ENCODE results near the gene TMA7. TPM values are rescaled to one million over a fixed set of nuclear protein-coding genes. Genes with fewer than 3 reads are reported as not detected.

The TMA7 gene
- polyA plus RNA-seq, 1 donor from 2014 or later, result 1,747 TPM

DNA sequence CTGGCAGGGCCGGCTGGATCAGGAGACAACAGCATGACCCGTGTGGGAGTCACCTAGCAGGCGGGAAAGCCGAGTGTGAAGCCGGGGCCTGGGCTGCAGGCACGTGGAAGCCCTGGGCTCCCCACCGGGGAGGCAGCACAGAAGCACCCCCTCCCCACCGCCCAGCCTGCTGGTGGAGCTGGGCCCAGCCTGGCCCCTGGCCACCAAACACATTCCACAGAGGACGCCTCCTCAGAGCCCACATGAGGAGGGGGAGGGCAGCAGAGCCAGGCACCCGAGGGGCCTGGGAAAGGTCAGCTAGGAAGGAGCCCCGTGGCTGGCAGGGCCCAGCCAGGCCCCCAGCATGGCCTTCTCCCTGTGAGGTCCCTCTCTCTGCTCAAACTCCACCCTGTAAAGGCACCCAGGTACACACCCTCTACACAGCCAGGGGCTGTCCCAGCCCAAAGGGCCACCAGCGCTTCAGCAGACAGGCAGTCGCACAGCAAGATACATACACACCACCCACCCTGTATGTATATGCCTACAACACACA lies 14.7 kb upstream of the TMA7 start:
- peaks cover 3% of the 10 kb centered on the region for H4K20me1 ChIP-seq (ENCODE audit: insufficient read depth)
- H3K4me2 ChIP-seq (ENCODE audit: low read length), result no peak overlapping the region

DNA sequence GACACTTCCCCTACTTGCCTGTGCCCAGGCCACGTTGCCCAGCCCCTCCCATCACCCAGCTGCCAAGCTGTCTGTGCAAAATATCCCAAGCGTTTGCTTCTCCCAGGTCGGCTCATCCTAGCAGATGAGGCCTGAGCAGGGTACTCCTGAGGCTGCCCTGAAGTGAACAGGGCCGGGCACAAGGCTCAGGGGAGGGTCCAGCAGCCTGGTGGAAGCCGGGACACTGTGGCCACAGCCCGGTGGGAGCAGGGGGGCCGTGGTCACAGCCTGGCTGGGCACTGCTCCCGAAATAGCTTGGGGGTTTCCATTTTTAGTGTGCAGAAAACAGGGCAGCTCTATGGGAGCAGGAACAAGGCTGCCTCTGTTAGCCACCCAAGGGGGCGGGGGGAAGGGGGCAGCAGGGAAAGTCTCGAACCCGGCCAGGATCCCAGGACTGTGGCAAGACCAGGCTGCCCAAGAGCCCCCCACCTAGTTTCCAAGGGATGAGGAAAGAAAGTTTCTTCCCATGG lies 13.6 kb upstream of the TMA7 start:
- no peaks in the 10 kb centered on the region for H3K9me2 ChIP-seq (ENCODE audit: insufficient read depth, low read length)
- H3F3A ChIP-seq (ENCODE audit: insufficient read depth, low read length, poor library complexity, severe bottlenecking), result no peaks in the 10 kb centered on the region
- H3K79me2 ChIP-seq (replicated peaks; ENCODE audit: insufficient read depth, low read length), result peaks cover 74% of the 10 kb centered on the region
- no peaks in the 10 kb centered on the region for H3K9me3 ChIP-seq (ENCODE audit: low read length)
- H3K9ac ChIP-seq (ENCODE audit: low read length), result peak overlapping the region; percentile 20
- H4K20me1 ChIP-seq (ENCODE audit: insufficient read depth), result no peaks in the 10 kb centered on the region
- no peaks in the 10 kb centered on the region for H3K27me3 ChIP-seq (ENCODE audit: insufficient read depth, low read depth, low read length)
- H3K4me2 ChIP-seq (ENCODE audit: low read length), result peak overlapping the region; percentile 61
- TF ChIP-seq SMC3 (conservative IDR thresholded peaks at IDR 0.05; ENCODE audit: poor library complexity), result no peak
- TF ChIP-seq TAF1 (IDR thresholded peaks at IDR 0.05; ENCODE audit: low read depth), result no peak
- no peak for TF ChIP-seq RAD21 (conservative IDR thresholded peaks at IDR 0.05)
- H2AFZ ChIP-seq (ENCODE audit: low read depth, low read length), result no peak overlapping the region
- peak overlapping the region; percentile 89 for H3K4me3 ChIP-seq (ENCODE audit: low read length)
- H3K36me3 ChIP-seq (ENCODE audit: insufficient read depth, low read length), result no peaks in the 10 kb centered on the region
- H3K27ac ChIP-seq (ENCODE audit: low read length), result no peak overlapping the region

More for the DNA sequence above, 14.7 kb upstream of the TMA7 start:
- no peak overlapping the region for H2AFZ ChIP-seq (ENCODE audit: low read depth, low read length)
- H3K9ac ChIP-seq (ENCODE audit: low read length), result peak overlapping the region; percentile 20
- H3K4me3 ChIP-seq (ENCODE audit: low read length), result peak overlapping the region; percentile 89
- no peak for TF ChIP-seq SMC3 (conservative IDR thresholded peaks at IDR 0.05; ENCODE audit: poor library complexity)
- no peak for TF ChIP-seq TAF1 (IDR thresholded peaks at IDR 0.05; ENCODE audit: low read depth)
- TF ChIP-seq EP300 (conservative IDR thresholded peaks at IDR 0.05; ENCODE audit: poor library complexity, severe bottlenecking), result no peak
- TF ChIP-seq RAD21 (conservative IDR thresholded peaks at IDR 0.05), result no peak
- no peaks in the 10 kb centered on the region for H3F3A ChIP-seq (ENCODE audit: insufficient read depth, low read length, poor library complexity, severe bottlenecking)
- peaks cover 74% of the 10 kb centered on the region for H3K79me2 ChIP-seq (replicated peaks; ENCODE audit: insufficient read depth, low read length)
- H3K36me3 ChIP-seq (ENCODE audit: insufficient read depth, low read length), result no peaks in the 10 kb centered on the region
- H3K27ac ChIP-seq (ENCODE audit: low read length), result no peak overlapping the region
- H3K9me3 ChIP-seq (ENCODE audit: low read length), result no peaks in the 10 kb centered on the region
- no peaks in the 10 kb centered on the region for H3K27me3 ChIP-seq (ENCODE audit: insufficient read depth, low read depth, low read length)
- H3K9me2 ChIP-seq (ENCODE audit: insufficient read depth, low read length), result no peaks in the 10 kb centered on the region

DNA sequence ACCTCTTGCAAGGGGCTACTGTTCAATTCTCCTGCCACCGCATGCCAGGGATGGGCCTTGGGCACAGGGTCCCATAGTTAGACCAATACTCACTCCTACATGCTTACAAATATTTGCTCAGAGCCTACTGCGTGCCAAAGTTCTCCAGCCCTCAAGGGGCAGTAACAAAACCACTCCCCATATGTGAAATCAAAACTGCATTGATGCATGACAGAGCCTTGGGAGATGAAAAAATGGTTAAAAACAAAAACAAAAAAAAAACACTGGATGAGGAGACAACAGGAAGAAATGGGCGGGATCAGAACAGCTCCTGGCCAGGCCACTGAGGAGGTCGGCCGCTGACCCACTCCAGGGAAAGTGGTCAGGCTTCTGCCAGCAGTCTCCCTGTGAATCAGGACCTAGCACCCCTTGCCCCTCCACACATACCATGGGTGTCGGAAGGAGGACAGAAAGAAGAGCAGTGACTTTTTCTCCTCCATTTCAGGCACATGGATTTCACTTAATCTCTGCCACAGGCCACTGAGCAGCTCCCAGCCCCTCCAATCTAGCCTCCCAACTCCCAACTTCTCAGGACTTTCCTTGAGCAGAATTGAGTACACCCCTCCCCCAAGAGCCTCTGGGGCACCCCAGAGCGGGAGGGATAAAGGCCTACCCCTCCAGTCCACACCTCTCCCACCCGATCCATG lies 13.0 kb upstream of the TMA7 start:
- H3K36me3 ChIP-seq (ENCODE audit: insufficient read depth, low read length), result no peaks in the 10 kb centered on the region
- no peaks in the 10 kb centered on the region for H3F3A ChIP-seq (ENCODE audit: insufficient read depth, low read length, poor library complexity, severe bottlenecking)
- H3K9me3 ChIP-seq (ENCODE audit: low read length), result no peaks in the 10 kb centered on the region
- H2AFZ ChIP-seq (ENCODE audit: low read depth, low read length), result no peak overlapping the region
- peak overlapping the region; percentile 89 for H3K4me3 ChIP-seq (ENCODE audit: low read length)
- H3K9me2 ChIP-seq (ENCODE audit: insufficient read depth, low read length), result no peaks in the 10 kb centered on the region
- H4K20me1 ChIP-seq (ENCODE audit: insufficient read depth), result no peaks in the 10 kb centered on the region
- H3K79me2 ChIP-seq (replicated peaks; ENCODE audit: insufficient read depth, low read length), result peaks cover 74% of the 10 kb centered on the region
- TF ChIP-seq, protein P1, sequence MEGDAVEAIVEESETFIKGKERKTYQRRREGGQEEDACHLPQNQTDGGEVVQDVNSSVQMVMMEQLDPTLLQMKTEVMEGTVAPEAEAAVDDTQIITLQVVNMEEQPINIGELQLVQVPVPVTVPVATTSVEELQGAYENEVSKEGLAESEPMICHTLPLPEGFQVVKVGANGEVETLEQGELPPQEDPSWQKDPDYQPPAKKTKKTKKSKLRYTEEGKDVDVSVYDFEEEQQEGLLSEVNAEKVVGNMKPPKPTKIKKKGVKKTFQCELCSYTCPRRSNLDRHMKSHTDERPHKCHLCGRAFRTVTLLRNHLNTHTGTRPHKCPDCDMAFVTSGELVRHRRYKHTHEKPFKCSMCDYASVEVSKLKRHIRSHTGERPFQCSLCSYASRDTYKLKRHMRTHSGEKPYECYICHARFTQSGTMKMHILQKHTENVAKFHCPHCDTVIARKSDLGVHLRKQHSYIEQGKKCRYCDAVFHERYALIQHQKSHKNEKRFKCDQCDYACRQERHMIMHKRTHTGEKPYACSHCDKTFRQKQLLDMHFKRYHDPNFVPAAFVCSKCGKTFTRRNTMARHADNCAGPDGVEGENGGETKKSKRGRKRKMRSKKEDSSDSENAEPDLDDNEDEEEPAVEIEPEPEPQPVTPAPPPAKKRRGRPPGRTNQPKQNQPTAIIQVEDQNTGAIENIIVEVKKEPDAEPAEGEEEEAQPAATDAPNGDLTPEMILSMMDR (IDR thresholded peaks at IDR 0.05; ENCODE audit: poor library complexity, severe bottlenecking), result no peak
- TF ChIP-seq TAF1 (IDR thresholded peaks at IDR 0.05; ENCODE audit: low read depth) (no peak), POLR2AphosphoS5 (IDR thresholded peaks at IDR 0.05) (no peak), SMC3 (conservative IDR thresholded peaks at IDR 0.05; ENCODE audit: poor library complexity) (no peak), MXI1 (conservative IDR thresholded peaks at IDR 0.05; ENCODE audit: poor library complexity, severe bottlenecking) (no peak), EP300 (conservative IDR thresholded peaks at IDR 0.05; ENCODE audit: poor library complexity, severe bottlenecking) (no peak), EZH2 (IDR thresholded peaks at IDR 0.05; ENCODE audit: borderline replicate concordance, insufficient read depth, low read length, poor library complexity, severe bottlenecking) (no peak), RAD21 (conservative IDR thresholded peaks at IDR 0.05) (no peak)
- TF ChIP-seq, protein P2, sequence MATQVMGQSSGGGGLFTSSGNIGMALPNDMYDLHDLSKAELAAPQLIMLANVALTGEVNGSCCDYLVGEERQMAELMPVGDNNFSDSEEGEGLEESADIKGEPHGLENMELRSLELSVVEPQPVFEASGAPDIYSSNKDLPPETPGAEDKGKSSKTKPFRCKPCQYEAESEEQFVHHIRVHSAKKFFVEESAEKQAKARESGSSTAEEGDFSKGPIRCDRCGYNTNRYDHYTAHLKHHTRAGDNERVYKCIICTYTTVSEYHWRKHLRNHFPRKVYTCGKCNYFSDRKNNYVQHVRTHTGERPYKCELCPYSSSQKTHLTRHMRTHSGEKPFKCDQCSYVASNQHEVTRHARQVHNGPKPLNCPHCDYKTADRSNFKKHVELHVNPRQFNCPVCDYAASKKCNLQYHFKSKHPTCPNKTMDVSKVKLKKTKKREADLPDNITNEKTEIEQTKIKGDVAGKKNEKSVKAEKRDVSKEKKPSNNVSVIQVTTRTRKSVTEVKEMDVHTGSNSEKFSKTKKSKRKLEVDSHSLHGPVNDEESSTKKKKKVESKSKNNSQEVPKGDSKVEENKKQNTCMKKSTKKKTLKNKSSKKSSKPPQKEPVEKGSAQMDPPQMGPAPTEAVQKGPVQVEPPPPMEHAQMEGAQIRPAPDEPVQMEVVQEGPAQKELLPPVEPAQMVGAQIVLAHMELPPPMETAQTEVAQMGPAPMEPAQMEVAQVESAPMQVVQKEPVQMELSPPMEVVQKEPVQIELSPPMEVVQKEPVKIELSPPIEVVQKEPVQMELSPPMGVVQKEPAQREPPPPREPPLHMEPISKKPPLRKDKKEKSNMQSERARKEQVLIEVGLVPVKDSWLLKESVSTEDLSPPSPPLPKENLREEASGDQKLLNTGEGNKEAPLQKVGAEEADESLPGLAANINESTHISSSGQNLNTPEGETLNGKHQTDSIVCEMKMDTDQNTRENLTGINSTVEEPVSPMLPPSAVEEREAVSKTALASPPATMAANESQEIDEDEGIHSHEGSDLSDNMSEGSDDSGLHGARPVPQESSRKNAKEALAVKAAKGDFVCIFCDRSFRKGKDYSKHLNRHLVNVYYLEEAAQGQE (IDR thresholded peaks at IDR 0.05; ENCODE audit: borderline replicate concordance), result no peak
- peak overlapping the region; percentile 61 for H3K4me2 ChIP-seq (ENCODE audit: low read length)
- no peak overlapping the region for H3K27ac ChIP-seq (ENCODE audit: low read length)
- H3K9ac ChIP-seq (ENCODE audit: low read length), result peak overlapping the region; percentile 87
- no peaks in the 10 kb centered on the region for H3K27me3 ChIP-seq (ENCODE audit: insufficient read depth, low read depth, low read length)

All from neural cell (in vitro differentiated cells).